Middle frontal gyrus (tissue), 1 donor: Measurements from ENCODE around the gene MSMB.
"Not testable (repeated sequence)": the region's sequence is repeated elsewhere in the genome, so short reads cannot be mapped to it uniquely, and the experiment has no call there.

ENCODE experiments used
- DNase-seq: peaks from one replicate; pipeline ENCODE4 v3.0.0-alpha.2; 2015; ENCODE audit warnings: low spot score; ENCODE audit errors: extremely low spot score

MSMB gene

GRCh38 chr10:46070749-46071148 is 24.7 kb upstream of the MSMB start:
- DNase-seq: no peak

DNA sequence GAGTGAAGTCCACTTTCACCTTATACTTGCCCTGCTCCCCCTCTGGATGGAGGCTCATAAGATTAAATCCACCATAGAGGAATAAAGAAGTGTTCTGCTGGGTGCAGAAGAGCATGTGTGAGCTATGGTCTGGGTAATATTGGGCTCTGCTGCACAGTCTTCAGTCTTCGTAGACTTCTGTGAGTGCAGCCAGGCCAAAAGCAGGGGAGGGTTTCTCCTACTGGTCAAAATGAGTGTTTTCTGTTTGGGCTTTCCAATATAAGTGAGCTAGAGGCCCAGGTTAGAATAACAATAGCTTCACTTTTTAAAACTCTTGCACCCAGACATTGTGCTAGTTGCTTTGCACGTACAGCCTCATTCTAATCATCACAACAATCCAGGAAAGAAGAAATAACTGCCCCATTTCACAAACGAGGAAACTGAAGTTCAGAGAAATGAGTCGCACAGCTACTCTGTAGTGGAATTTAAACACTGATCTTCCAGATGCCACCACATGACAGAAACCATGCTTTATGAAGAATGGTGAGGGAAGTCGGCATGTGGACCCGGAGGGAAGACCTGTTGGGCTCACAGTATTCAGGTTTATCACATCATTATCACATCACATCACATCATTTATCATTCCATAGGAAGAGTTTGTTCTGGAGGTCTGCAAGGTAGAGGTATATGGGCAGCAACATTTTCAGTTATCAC is 23.8 kb upstream of the MSMB start:
- DNase-seq: no peak

GRCh38 chr10:46068905-46069304 is 22.8 kb upstream of the MSMB start:
- no peak for DNase-seq

GRCh38 chr10:46068117-46068516 is 22.0 kb upstream of the MSMB start:
- DNase-seq: no peak

DNA sequence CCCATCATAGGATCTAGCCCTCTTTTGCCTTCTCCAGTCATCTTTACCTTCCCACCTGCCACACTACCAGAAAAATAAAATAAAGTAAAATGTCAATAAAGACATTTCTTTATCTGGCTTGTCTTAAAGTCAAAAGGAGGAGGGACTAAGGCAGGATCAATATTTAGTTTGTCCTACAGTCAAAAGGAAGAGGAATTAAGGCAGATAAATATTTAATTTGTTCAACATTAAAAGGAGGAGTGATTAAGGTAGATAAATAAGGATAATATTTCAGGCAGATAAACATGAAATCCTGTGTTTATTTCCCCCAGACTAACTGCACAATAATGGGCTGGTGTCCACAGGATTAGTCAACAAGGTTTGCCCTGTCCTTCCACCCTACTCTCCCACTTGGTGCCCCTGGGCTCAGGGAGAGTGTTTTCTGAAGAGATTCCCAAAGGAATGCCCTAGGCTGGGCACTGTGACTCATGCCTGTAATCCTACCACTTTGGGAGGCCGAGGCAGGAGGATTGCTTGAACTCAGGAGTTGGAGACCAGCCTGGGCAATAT is 18.3 kb upstream of the MSMB start:
- no peak for DNase-seq

GRCh38 chr10:46062723-46063428 is 16.8 kb upstream of the MSMB start:
- no peak for DNase-seq

- no peak for DNase-seq
Observed at GRCh38 chr10:46060706-46061105, 14.6 kb upstream of the MSMB start.

- not testable (repeated sequence) for DNase-seq
Observed at GRCh38 chr10:46057927-46058326, 11.9 kb upstream of the MSMB start.

GRCh38 chr10:46057038-46057437 is 11.0 kb upstream of the MSMB start:
- no peak for DNase-seq

DNA sequence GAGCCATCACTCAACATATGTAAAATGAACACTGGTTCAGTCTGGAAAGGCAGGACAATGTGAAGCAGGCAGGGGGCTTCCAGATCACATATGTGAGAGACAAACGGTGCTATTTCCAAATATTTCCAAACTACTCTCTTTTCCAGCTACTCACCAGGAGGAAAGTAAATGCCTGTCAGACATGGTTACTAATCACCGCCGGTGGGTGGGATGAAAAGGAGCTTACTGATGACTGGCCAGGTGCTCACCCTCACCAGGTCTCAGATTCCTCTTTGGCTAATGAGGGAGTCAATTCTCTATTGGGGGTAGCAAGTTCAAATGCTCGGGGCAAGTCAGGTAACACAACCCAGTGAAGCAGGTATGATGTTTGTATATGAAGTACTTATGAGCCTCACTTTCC is 9.7 kb upstream of the MSMB start:
- DNase-seq: no peak

DNA sequence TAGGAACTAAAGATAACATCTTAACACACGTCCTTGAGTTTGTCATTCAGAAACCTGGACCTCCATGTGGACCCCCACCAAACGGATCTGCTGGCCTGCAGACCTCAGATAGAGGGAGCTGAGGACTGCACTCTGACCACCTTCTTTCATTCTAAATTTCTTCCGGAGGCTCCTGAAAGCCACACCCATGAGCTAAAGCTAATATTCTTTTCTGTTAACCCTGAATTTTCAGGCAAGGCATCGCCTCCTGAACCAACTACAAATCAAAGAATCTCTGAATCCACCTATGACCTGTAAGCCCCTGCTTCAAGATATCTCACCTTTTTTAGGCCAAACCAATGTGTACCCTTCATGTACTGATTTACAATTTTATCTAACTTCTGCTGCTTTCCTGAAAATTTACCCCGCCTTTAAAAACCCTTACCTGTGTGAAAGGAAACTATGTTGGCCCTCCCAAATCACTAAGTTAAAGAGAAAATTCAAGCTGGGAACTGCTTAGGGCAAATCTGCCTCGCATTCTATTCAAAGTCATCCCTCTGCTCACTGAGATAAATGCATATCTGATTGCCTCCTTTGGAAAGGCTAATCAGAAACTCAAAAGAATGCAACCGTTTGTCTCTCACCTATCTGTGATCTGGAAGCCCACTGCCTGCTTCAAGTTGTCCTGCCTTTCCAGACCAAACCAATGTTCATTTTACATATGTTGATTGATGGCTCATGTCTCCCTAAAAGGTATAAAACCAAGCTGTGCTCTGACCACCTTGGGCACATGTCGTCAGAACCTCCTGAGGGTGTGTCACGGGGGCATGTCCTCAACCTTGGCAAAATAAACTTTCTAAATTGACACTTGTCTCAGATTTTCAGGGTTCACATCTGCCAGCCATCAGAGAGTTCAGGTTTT is 7.7 kb upstream of the MSMB start:
- DNase-seq: no peak

DNA sequence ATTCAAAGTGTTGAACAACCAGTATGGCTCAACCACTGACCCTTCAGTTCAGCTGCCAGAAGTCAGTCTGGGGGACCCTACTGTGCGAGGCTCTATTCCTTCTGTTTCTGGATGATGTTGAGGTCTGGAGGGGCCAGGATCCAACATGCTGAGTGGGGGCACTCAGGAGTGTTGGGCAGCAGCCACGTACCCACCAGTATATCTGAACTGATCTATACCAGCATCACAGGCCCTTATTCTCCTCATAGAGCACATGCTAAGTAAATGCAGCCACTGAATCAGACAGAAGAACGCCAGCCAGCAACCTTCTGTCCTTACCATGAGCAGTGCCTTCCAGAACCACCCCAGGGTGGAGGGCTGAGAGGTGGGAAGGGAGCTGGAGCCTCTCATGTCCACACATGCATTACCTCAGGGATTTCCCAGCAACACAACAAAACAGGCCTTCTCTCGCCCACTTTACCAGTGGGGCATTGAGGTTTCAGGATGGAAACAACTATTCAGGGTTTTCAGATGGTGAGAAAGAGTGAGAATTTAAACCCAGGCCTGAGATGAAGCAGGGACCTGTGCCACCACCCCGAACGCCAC is 6.8 kb upstream of the MSMB start:
- no peak for DNase-seq

DNA sequence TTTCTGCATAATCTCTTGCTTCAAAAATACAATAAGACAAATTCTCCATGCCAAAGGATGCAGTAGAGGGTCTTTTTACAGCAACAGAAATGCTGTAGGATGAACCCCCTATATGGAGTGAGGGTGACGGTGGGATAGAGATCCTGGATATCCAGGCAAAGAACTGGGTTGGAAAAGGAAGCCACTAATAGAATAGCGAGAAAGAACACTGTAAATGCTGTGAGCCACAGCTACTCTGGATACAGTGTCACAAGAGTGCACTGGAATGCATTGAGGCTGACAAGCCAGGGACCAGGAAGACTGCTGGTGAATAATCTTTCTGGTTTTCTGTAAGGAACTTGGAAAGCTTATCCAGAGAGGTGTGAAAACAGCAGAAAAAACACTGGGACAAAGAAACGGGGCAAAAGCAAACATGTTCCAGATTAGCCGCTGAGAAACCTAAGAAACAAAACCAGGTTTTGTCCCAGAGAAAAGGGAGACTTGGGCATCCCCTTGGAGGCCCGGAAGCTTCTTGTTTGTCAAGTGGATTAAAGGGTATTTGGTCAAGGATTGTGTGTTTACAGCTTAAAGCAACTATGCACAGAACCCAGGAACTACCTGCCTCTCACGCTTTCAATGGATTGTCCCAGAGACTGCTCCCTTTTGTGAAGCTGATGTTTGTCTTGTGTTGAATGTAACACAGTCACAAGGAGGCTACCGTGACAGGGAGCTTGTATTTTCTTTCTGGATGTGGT is 6.2 kb upstream of the MSMB start:
- no peak for DNase-seq

DNA sequence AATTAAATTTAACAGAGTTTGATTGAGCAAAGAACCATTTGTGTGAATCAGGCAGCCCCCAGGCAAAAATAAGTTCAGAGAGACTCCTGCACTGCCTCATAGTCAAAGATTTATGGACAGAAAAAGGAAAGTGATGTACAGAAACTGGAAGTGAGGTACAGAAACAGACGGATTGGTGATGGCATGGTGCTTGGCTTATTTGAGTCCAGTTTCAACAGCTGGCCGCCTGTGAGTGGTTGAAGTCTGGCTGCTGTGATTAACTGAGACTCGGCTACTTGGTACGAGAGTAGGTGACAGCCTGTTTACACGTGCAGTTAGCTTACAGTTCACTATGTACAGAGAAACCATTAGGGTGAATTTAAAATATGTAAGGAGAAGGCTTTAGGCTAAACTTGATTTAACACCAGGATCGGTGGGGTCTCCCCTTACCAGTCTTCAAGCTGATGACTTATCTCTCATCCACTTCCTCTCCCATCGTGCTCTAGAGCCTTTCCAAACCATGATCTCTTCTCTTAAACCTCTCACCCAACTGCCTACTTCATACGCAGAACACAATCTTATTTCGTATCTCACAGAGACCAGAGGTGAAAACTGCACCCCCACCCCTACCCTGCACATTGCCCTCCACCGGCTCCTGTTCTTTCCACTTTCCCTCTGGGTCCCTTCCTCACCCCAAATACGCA is 5.0 kb upstream of the MSMB start:
- no peak for DNase-seq

DNA sequence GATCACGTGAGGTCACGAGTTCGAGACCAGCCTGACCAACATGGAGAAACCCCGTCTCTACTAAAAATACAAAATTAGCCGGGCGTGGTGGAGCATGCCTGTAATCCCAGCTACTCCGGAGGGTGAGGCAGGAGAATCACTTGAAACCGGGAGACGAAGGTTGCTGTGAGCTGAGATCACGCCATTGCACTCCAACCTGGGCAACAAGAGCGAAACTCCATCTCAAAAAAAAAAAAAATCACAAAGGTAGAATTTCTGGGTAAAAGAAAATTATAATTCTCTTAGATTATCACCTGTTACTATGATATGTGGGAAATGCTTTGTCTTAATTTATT is 3.4 kb upstream of the MSMB start:
- not testable (repeated sequence) for DNase-seq

- no peak for DNase-seq
Observed at GRCh38 chr10:46048152-46048551, 2.1 kb upstream of the MSMB start.

GRCh38 chr10:46042527-46042926 is 3.5 kb downstream of the MSMB start:
- DNase-seq: no peak

- DNase-seq: no peak
Observed at GRCh38 chr10:46040004-46040403, 6.1 kb downstream of the MSMB start.

- no peak for DNase-seq
Observed at GRCh38 chr10:46037107-46037825, 8.8 kb downstream of the MSMB start.
